ENCODE data around the gene PNMT. TPM values are rescaled to one million over a fixed set of nuclear protein-coding genes. Genes with fewer than 3 reads are reported as not detected.

The PNMT gene
- total and polyA plus RNA-seq, 2 donors (not counting 3 experiments of a cell fraction or from before 2014, with no cell fraction given): 0.11 TPM; not detected in 1

- intact Hi-C loops (cut with micrococcal nuclease) (no loop called here), dilution Hi-C loops (cut with MboI; ENCODE audit: extremely low pct_ligation_motif_present, low sequenced_read_pairs) (no loop called here)
- no TSS peak for BruUV-seq (replicated peaks)
- H3K4me3 ChIP-seq (replicated peaks in 1 of 3; ENCODE audit: insufficient read depth in 1 of 3, low read depth in 1 of 3, low read length in 3 of 3): no peak overlapping the region
- DNase-seq (ENCODE audit: low read depth, low spot score): no peak
- no peaks in the 10 kb centered on the region for H4K20me1 ChIP-seq (replicated peaks; ENCODE audit: control insufficient read depth, extremely low read depth, insufficient read depth, low read length)
- no peak overlapping the region for H3K4me2 ChIP-seq (ENCODE audit: insufficient read depth, low read length)
- ChIA-PET CTCF (no interaction called here), POLR2A (no interaction called here)
- H3K9me3 ChIP-seq (replicated peaks; ENCODE audit: control insufficient read depth, insufficient read depth, low read length): no peaks in the 10 kb centered on the region
- peaks cover 0 to 6% of the 10 kb centered on the region in 2 experiments for H3K36me3 ChIP-seq (ENCODE audit: control insufficient read depth in 2 of 2, extremely low read depth in 1 of 2, insufficient read depth in 2 of 2, low read length in 2 of 2)
- no peaks in the 10 kb centered on the region for H3K27me3 ChIP-seq (ENCODE audit: control insufficient read depth in 2 of 2, insufficient read depth in 2 of 2, low read length in 2 of 2)
- no peak overlapping the region for H2AFZ ChIP-seq (ENCODE audit: low read depth, low read length)
- no peak overlapping the region for H3K9ac ChIP-seq (replicated peaks; ENCODE audit: extremely low read depth, insufficient read depth, low read length)
- no peak for FAIRE-seq
- no peak overlapping the region for H3K27ac ChIP-seq (ENCODE audit: insufficient read depth, low read depth, low read length)
- peaks cover 12% of the 10 kb centered on the region for H3K4me1 ChIP-seq (ENCODE audit: control insufficient read depth, extremely low read depth, insufficient read depth, low read length)
- H3K79me2 ChIP-seq (ENCODE audit: control insufficient read depth, insufficient read depth, low read length): no peaks in the 10 kb centered on the region
- no peak for TF ChIP-seq CTCF (IDR thresholded peaks at IDR 0.05; ENCODE audit: extremely low read depth in 1 of 2, insufficient read depth in 1 of 2, low read depth in 1 of 2, low read length in 2 of 2)
- no peak for TF ChIP-seq POLR2AphosphoS5 (IDR thresholded peaks at IDR 0.05; ENCODE audit: insufficient read depth, low read depth, low read length)
- TF ChIP-seq EZH2 (IDR thresholded peaks at IDR 0.05; ENCODE audit: borderline replicate concordance, low read depth, low read length, severe bottlenecking): no peak
- no peak for TF ChIP-seq MAX (IDR thresholded peaks at IDR 0.05; ENCODE audit: insufficient read depth, insufficient read length)
- TF ChIP-seq FOS (IDR thresholded peaks at IDR 0.05; ENCODE audit: borderline replicate concordance, insufficient read depth, low read length): no peak
- no peak for TF ChIP-seq POLR2A (IDR thresholded peaks at IDR 0.05; ENCODE audit: low read depth, low read length)
- TF ChIP-seq GATA2 (IDR thresholded peaks at IDR 0.05; ENCODE audit: insufficient read depth, insufficient read length, low read depth, low read length): no peak
- TF ChIP-seq MYC (IDR thresholded peaks at IDR 0.05; ENCODE audit: low read depth, low read length): no peak
- no peak for TF ChIP-seq JUN (IDR thresholded peaks at IDR 0.05; ENCODE audit: borderline replicate concordance, insufficient read depth, insufficient read length, low read depth)
- H3K9me1 ChIP-seq (replicated peaks; ENCODE audit: control insufficient read depth, extremely low read depth, insufficient read depth, low read length): no peaks in the 10 kb centered on the region
These were observed 43.6 kb downstream of the PNMT start for GRCh38 chr17:39711851-39712250.

Data from endothelial cell of umbilical vein (primary cell).